Stomach (tissue), 9 donors: ENCODE data around the gene SH2D3A. TPM values are rescaled to one million over a fixed set of nuclear protein-coding genes. Genes with fewer than 3 reads are reported as not detected.

Experiments used
- DNase-seq, 2 donors: peaks; one replicate each; pipeline versions ENCODE4 v3.0.0 to v3.0.0-alpha.2; 2013 to 2019
- H3K27ac ChIP-seq, 5 donors: fragments of 200-600 bp in 4 of 5; sonication (generic) in 4 of 5; one replicate each; pipeline ENCODE4 v1.5.1; 2013 to 2019; ENCODE audit warnings: mild to moderate bottlenecking in 1 of 5, moderate library complexity in 1 of 5
- H3K27me3 ChIP-seq, 3 donors: fragments of 200-600 bp; sonication (generic); one replicate each; pipeline ENCODE4 v1.5.1; 2017 to 2019; ENCODE audit warnings: mixed run types in 1 of 3
- H3K36me3 ChIP-seq, 4 donors: fragments of 200-600 bp; sonication (generic); 1 replicate in 3 of 4; 2 replicates in 1 of 4; pipeline ENCODE4 v1.5.1; 2016 to 2019
- H3K4me1 ChIP-seq, 4 donors: fragments of 200-600 bp; sonication (generic); one replicate each; pipeline ENCODE4 v1.5.1; 2016 to 2019
- H3K4me3 ChIP-seq, 4 donors: fragments of 200-600 bp; sonication (generic) in 3 of 4; one replicate each; pipeline ENCODE4 v1.5.1; 2016 to 2019; ENCODE audit warnings: mild to moderate bottlenecking in 1 of 4
- H3K9me3 ChIP-seq, 4 donors: fragments of 200-600 bp; sonication (generic); one replicate each; pipeline ENCODE4 v1.5.1; 2016 to 2019
- CTCF ChIP-seq, 7 experiments: fragments of 450-650 bp in 4 of 7; fragments of 200-600 bp in 3 of 7; sonication (generic) in 3 of 7; IDR thresholded peaks; one replicate each; pipeline ENCODE4 v1.5.1; 2016 to 2019; ENCODE audit warnings: antibody characterized with exemption in 7 of 7, control low read depth in 2 of 7, mild to moderate bottlenecking in 1 of 7
- EP300 ChIP-seq: sonication (generic); formaldehyde crosslinking; IDR thresholded peaks from one replicate; pipeline ENCODE4 v1.6.1; 2017; ENCODE audit warnings: antibody characterized with exemption
- POLR2A ChIP-seq, 4 donors: fragments of 450-650 bp; IDR thresholded peaks; one replicate each; pipeline ENCODE4 v1.6.1; 2016; ENCODE audit warnings: antibody characterized with exemption in 4 of 4, control low read depth in 2 of 4, mild to moderate bottlenecking in 1 of 4, moderate library complexity in 1 of 4
- POLR2AphosphoS5 ChIP-seq, 3 donors: sonication (generic); formaldehyde crosslinking; IDR thresholded peaks; one replicate each; pipeline ENCODE4 v1.6.1; 2016; ENCODE audit warnings: antibody characterized with exemption in 3 of 3
- WGBS, 5 donors: extraction: QIAGEN DNeasy Blood & Tissue Kit in 3 of 5; methylation state at CpG; one replicate each; pipeline versions ENCODE4 v1.1.5 to v1.1.7; 2013 to 2018; 5-methylcytosine and 5-hydroxymethylcytosine counted together
- intact Hi-C: fragments of 100-400 bp; cut with DNase I; formaldehyde crosslinking; loops from one replicate; pipeline ENCODE4 v1.15.1; 2023; ENCODE audit warnings: low total_unique reads
- polyA plus RNA-seq, 3 donors: library from polyadenylated mRNA; stranded (reverse); fragments of 200-250 nt; gene quantifications; one replicate each; pipeline ENCODE4 v1.2.3, GENCODE V29; 2013
- total RNA-seq, 5 donors: library from RNA; depleted of rRNA; stranded (reverse); fragments of >200 nt; gene quantifications; one replicate each; pipeline versions ENCODE4 v1.1.0 to v1.2.3, GENCODE V29; 2014 to 2016
- donor health status: healthy with polysubstance abuse.
- donor health status: Bipolar disorder and iron deficiency.
- donor health status: healthy.

SH2D3A gene
- total and polyA plus RNA-seq, 8 donors = 8.8 to 71.3 (median 27.3) TPM

- peaks cover 0 to 13% (median 0%) of the 10 kb centered on the region in 3 donors for H3K27me3 ChIP-seq
- H3K4me1 ChIP-seq = peaks cover 0 to under 1% (median 0%) of the 10 kb centered on the region in 4 donors
- H3K4me3 ChIP-seq = no peak overlapping the region
- DNase-seq = no peak
- TF ChIP-seq EP300 (no peak), CTCF (IDR thresholded peaks at IDR 0.05) (no peak), POLR2A (IDR thresholded peaks at IDR 0.05) (no peak), POLR2AphosphoS5 (IDR thresholded peaks at IDR 0.05) (no peak)
- no peaks in the 10 kb centered on the region for H3K36me3 ChIP-seq
- 65 to 90% (median 80%) methylated on average over 7 to 13 of the region's 13 CpGs for WGBS, 5 donors
- H3K9me3 ChIP-seq = peaks cover 5 to 16% (median 13%) of the 10 kb centered on the region in 4 donors
- H3K27ac ChIP-seq = no peak overlapping the region
- intact Hi-C loops = no loop called here
Observed at GRCh38 chr19:6794686-6795431, 27.6 kb upstream of the SH2D3A start.

- TF ChIP-seq POLR2A (IDR thresholded peaks at IDR 0.05) (no peak), POLR2AphosphoS5 (IDR thresholded peaks at IDR 0.05) (no peak), CTCF (IDR thresholded peaks at IDR 0.05) (no peak), EP300 (no peak)
- 86 to 92% (median 90%) methylated on average over 5 of the region's 5 CpGs for WGBS, 5 donors
- no peaks in the 10 kb centered on the region for H3K4me1 ChIP-seq
Observed at GRCh38 chr19:6793973-6794372, 26.7 kb upstream of the SH2D3A start.

GRCh38 chr19:6793411-6793810, 26.2 kb upstream of the SH2D3A start:
- Histone ChIP-seq H3K4me3 (no peak overlapping the region), H3K36me3 (no peaks in the 10 kb centered on the region), H3K27me3 (peaks cover 0 to 13% (median 0%) of the 10 kb centered on the region in 3 donors), H3K9me3 (peaks cover 5 to 16% (median 13%) of the 10 kb centered on the region in 4 donors), H3K27ac (no peak overlapping the region), H3K4me1 (no peaks in the 10 kb centered on the region)
- no peak for DNase-seq
- TF ChIP-seq EP300 = no peak
- TF ChIP-seq CTCF (IDR thresholded peaks at IDR 0.05) = no peak
- TF ChIP-seq POLR2AphosphoS5 (IDR thresholded peaks at IDR 0.05) = no peak
- TF ChIP-seq POLR2A (IDR thresholded peaks at IDR 0.05) = no peak
- WGBS, 5 donors = 70 to 81% (median 78%) methylated on average over 4 of the region's 4 CpGs
- intact Hi-C loops = no loop called here

More at GRCh38 chr19:6793973-6794372, 26.7 kb upstream of the SH2D3A start:
- Histone ChIP-seq H3K27me3 (peaks cover 0 to 13% (median 0%) of the 10 kb centered on the region in 3 donors), H3K4me3 (no peak overlapping the region), H3K9me3 (peaks cover 5 to 16% (median 13%) of the 10 kb centered on the region in 4 donors), H3K36me3 (no peaks in the 10 kb centered on the region), H3K27ac (no peak overlapping the region)
- DNase-seq = no peak
- intact Hi-C loops = no loop called here

GRCh38 chr19:6791237-6791636, 24.0 kb upstream of the SH2D3A start:
- Histone ChIP-seq H3K9me3 (peaks cover 5 to 16% (median 13%) of the 10 kb centered on the region in 4 donors), H3K27me3 (peaks cover 0 to 5% (median 0%) of the 10 kb centered on the region in 3 donors), H3K4me1 (no peaks in the 10 kb centered on the region), H3K36me3 (no peaks in the 10 kb centered on the region), H3K27ac (no peak overlapping the region), H3K4me3 (no peak overlapping the region)
- intact Hi-C loops = no loop called here
- TF ChIP-seq POLR2A (IDR thresholded peaks at IDR 0.05) = no peak
- no peak for TF ChIP-seq EP300
- no peak for TF ChIP-seq CTCF (IDR thresholded peaks at IDR 0.05)
- no peak for TF ChIP-seq POLR2AphosphoS5 (IDR thresholded peaks at IDR 0.05)
- no peak for DNase-seq
- 62 to 74% (median 69%) methylated on average over 6 of the region's 6 CpGs for WGBS, 5 donors
